Measurements from ENCODE around the gene EML1.

EML1 gene

GRCh38 chr14:99860219-99860618 is 67.0 kb downstream of the EML1 start:
- DNase-seq (ENCODE audit: extremely low spot score) = no peak
- POLR2A ChIA-PET = no interaction called here
- TF ChIP-seq CTCF (IDR thresholded peaks at IDR 0.05; ENCODE audit: control extremely low read depth, extremely low read depth, low read depth, missing control alignments) = no peak
- CTCF ChIA-PET = no interaction called here

DNA sequence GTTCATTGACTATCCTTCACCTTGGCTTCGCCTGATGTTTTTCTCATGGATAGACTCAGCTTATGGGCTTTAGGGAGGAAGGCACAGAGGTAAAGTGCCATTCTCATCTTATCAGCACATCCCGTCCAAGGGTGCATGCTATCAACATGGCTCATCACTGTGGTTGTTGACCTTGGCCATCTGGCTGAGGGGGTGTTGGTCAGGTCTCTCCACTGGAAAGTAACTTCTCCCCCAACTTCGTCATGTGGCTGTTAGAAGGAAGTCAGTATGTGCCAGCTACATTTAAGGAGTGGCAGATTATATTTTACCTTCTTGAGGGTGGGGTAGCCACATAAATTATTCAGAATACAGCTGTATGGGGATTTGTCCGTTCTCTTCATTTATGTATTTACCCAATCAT is 68.9 kb downstream of the EML1 start:
- TF ChIP-seq CTCF (IDR thresholded peaks at IDR 0.05; ENCODE audit: control extremely low read depth, extremely low read depth, low read depth, missing control alignments) = no peak
- no peak for DNase-seq (ENCODE audit: extremely low spot score)
- ChIA-PET CTCF (no interaction called here), POLR2A (no interaction called here)

- ChIA-PET CTCF (interaction anchor here (1.0 kb wide), 1 partner anchor 127 kb away, joined by 3 read pairs; no protein-coding TSS in a partner anchor), POLR2A (no interaction called here)
- no peak for DNase-seq (ENCODE audit: extremely low spot score)
- TF ChIP-seq CTCF (IDR thresholded peaks at IDR 0.05; ENCODE audit: control extremely low read depth, extremely low read depth, low read depth, missing control alignments) = no peak
Observed at GRCh38 chr14:99863059-99863458, 69.8 kb downstream of the EML1 start.

DNA sequence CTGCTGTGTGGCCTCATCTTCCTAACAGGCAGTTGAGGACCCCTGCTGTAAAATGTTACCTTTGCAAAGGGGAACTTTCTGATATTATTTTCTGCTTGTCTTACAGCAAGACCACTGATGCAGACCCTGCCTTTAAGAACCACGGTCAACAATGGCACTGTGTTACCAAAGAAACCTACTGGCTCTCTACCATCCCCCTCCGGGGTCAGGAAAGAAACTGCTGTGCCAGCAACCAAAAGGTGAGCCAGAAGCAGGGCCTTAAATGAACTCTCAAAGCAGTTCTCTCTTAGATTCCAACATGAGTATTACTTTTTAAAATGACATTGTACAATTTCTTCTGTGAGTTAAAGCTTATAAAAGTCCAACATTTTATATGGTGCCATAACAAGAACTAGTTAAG is 72.2 kb downstream of the EML1 start:
- POLR2A ChIA-PET = no interaction called here

GRCh38 chr14:99870617-99871016 is 77.4 kb downstream of the EML1 start:
- POLR2A ChIA-PET = no interaction called here
- CTCF ChIA-PET = interaction anchor here (0.8 to 1.5 kb wide), 4 partner anchors 14 to 94 kb away, joined by 3 to 5 read pairs (median 4); no protein-coding TSS in a partner anchor
- TF ChIP-seq CTCF (IDR thresholded peaks at IDR 0.05; ENCODE audit: control extremely low read depth, extremely low read depth, low read depth, missing control alignments) = no peak
- no peak for DNase-seq (ENCODE audit: extremely low spot score)

More for the DNA sequence above, 72.2 kb downstream of the EML1 start:
- CTCF ChIA-PET = interaction anchor here (0.8 to 1.9 kb wide), 5 partner anchors 14 to 131 kb away, joined by 3 to 5 read pairs (median 3); no protein-coding TSS in a partner anchor
- no peak for TF ChIP-seq CTCF (IDR thresholded peaks at IDR 0.05; ENCODE audit: control extremely low read depth, extremely low read depth, low read depth, missing control alignments)
- no peak for DNase-seq (ENCODE audit: extremely low spot score)

GRCh38 chr14:99871771-99872170 is 78.6 kb downstream of the EML1 start:
- POLR2A ChIA-PET = no interaction called here
- TF ChIP-seq CTCF (IDR thresholded peaks at IDR 0.05; ENCODE audit: control extremely low read depth, extremely low read depth, low read depth, missing control alignments) = no peak
- CTCF ChIA-PET = no interaction called here
- DNase-seq (ENCODE audit: extremely low spot score) = no peak
